Hindlimb muscle (tissue), 1 donor: Measurements from ENCODE around the gene SYNE2. TPM values are rescaled to one million over a fixed set of nuclear protein-coding genes. Genes with fewer than 3 reads are reported as not detected.
"Not testable (repeated sequence)": the region's sequence is repeated elsewhere in the genome, so short reads cannot be mapped to it uniquely, and the experiment has no call there.

ENCODE experiments used
- DNase-seq: peaks from one replicate; pipeline ENCODE4 v3.0.0-alpha.2; 2013
- polyA plus RNA-seq: library from polyadenylated mRNA; unstranded; fragments of 120-200 nt; gene quantifications from one replicate; pipeline ENCODE4 v1.2.1, GENCODE V29; 2013; ENCODE audit not compliant: insufficient read length

The SYNE2 gene
- polyA plus RNA-seq, 1 donor = 75.3 TPM

DNA sequence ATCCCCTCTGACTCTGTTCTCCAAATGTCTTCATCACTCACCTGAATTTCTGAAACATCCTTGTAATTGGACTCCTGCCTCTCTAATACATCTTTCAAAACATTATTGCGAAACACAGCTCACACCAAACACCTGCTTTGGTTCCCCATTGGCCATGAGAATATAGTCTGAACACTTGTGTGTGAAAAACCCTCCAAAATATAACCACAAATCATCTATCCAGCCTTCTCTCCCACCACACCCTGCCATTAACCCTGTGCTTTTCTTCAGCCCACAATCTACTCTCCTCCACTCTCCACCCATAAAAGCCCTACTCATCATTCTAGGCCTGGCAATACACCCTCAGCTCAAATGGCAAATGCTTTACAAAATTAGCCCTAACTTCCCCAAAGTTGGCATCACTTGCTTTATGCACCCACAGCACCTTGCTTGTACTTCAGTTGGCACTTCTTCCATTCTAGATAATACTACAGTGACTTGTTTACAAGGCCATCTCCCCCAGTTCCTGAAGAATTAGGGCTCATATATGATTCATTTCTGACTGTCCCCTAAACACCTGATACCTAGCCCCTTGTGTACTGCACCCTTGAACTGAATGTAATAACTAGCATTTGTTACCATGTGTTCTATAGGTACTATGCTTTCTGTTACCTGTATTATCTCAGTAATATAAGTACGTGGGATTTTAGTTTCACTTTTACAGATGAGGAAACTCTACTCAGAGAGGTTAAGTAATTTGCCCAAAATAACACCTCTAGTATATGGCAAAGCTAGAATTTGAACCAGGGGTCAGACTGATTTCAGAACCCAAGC lies 17.3 kb downstream of the SYNE2 start:
- DNase-seq = not testable (repeated sequence)

DNA sequence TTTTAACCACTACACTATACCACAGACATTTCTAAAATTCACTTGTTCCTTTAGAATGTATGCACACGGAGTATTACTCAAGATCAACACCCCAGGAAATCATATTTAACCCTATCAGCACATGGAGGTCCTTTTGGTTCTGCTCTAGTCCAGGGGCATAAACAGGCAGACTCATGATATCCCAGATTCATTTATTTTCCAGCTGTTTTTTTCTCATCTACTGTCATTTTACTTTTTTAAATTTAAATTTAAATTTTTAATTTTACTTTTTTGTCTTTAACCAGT lies 17.9 kb downstream of the SYNE2 start:
- DNase-seq = not testable (repeated sequence)

DNA sequence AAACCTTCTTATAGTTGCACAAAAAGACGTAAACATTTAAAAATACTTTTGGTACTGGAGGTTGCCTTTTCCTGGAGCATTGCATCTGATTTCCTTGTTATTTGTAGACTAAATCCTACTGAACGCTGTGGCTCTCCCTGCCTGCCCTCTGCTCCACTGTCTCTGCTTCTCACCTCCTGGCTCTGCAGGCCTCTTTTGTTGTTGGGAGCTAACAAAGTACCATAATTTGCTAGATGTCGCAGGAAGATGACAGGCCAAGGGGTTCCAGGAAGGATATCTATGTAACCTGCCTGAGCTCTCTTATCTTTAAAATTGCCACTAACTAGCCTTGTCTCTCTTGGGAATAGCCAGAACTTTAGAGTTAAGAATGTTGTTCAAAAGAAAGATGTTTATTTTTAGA lies 21.4 kb downstream of the SYNE2 start:
- DNase-seq = no peak

DNA sequence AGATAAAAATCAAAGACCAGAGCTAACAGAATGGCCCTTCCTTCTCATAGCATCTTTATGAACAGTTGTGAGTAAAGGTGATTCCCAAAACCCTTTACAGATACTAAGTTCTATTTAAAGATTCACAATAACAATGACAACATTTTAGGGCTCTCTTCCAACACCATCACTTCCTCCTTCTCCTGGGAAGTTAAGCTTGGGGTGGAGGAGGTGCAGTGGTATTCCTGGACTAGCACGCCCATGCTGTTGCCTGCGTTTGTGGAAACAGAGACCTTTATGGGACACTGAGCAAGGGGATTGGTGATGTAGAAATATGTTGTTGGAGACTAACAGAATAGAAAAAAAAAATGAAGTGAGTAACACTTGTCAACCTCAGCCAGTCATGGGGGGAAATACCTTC lies 22.5 kb downstream of the SYNE2 start:
- no peak for DNase-seq

DNA sequence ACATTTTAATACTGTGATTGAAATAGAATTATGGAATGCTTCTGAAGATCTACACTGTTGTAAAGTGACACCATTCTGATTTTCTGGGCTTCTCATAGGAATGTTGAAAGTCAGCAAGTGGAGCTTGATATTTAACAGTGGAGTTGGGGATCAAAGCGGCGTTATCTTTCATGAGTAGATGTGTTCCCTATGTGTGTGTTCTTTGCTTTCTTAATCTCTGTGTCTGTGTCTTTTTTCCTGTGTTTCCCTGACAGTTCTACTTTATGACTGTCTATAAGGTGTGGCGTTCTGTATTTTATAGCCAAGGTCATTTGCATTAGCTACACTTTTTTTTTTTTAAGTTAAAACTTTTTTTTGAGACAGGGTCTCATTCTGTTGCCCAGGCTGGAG lies 24.7 kb downstream of the SYNE2 start:
- no peak for DNase-seq

DNA sequence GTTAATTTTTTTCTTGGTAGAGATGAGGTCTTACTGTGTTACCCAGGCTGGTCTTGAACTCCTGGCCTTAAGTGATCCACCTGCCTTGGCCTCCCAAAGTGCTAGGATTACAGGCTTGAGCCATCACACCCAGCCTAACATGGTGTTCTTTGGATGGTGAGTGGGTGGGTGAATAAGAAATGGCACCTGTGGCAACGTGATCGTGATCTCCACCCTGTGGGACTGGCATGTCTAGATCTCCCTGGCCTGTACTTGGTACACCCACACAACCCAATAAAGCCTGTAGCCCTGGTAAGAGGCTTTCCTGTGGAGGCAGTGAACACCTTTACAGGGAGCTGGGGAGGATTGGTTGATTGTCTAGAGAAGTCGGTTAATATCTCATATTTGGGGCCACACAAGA lies 25.2 kb downstream of the SYNE2 start:
- DNase-seq = no peak

DNA sequence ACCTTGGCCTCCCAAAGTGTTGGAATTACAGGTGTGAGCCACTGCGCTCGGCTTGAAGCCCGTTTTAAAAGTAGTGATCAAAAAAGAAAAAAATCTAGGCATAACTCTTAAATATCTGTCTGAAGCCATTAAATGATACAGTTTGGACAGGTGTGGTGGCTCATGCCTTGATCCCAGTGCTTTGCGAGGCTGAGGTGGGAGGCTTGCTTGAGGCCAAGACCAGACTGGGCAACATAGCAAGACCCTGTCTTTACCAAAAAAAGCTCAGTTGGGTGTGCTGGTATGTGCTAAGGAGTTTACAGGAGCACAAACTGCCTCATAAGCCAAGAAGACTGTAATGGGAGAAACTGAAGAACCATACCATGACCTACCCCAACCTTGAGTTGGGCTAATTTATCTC lies 26.0 kb downstream of the SYNE2 start:
- DNase-seq = no peak

DNA sequence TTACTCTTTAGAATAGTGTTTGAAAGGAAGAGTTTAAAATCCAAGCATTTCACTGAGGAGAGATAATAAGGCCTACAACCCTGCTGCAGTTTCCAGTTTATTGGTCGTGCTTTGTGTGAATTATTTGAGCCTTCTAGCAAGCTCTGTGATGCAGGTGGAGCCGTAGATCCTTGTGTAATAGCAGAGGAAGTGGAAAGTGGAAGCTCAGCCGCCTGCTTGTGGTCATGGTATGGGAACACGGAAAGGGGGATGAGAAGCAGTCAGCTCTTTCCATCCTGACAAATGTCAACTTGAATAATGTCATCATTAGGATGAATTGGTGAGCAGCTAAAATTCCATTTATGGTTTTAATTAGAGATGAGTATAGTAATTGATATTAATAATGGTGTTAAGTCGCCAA lies 29.1 kb downstream of the SYNE2 start:
- DNase-seq = no peak

DNA sequence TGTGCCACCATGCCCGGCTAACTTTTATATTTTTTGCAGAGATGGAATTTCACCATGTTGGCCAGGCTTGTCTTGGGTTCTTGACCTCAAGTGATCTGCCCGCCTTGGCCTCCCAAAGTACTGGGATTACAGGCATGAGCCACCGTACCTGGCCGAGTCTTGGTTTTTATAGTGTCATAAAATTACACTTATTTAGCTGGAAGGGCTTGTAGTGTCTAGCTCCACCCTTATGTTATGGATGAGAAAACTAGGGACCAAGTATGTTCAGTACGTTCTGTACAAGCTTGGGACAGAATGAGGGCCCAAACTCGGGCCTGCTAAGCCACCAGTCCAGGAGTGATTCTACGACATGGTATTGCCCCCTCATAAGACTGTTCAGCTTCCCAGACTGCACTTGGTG lies 35.1 kb downstream of the SYNE2 start:
- no peak for DNase-seq

DNA sequence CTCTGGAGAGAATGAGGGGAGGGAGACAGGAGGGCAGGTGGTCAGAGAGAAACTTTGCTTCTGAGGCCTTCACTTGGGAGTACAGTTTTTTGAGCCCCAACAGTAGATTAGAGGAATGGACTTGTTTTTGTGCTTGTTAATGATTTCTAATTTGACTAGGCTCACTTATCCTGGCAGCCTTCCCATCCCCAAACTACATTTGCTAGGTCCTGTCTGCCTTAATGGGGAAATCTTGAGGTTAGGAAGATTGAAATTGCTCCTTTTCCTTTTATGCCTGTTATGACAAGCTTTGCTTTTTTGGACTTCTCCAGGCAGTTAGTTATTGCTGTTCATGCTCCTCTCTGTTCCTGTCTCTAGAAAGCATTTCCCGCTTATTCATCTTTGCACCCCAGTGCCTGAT lies 37.7 kb downstream of the SYNE2 start:
- no peak for DNase-seq

DNA sequence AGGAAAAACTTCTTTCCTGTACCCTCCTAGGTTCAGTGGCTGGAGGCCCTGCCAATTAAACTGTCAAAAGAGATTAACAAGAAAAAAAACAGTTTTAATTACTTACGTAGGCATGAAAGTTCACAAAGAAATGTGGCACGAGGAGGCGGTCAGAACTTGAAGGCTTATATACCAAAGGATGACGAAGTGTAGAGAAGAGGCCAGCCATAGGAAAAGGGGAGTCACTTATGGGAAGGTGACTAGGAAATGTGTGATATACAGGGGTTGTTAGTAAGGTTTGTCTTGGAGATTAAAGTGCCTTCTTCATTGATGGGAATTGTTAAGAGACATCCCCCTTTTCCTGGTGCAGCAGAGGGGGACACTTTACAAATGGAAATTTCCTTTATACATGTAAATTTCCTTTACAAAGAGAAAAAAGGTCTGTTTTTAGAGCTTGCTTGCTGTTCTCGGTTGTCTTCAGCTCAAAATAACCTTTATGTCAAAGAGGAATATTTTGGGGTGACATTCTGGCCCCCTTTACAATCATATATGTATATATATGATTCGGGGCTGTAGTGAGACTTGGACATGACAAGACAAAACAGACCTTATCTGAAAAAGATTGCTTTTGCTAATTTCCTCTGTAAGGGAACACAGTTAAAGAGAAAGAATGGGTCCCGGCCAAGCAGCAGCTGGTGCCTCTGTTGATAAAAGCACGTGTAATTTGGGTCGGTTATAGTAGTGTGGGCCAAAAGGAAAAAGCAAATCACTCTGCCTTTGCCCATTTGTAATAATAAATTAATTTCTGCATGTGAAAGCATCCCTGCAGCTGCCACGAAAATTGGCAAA lies 38.6 kb downstream of the SYNE2 start:
- no peak for DNase-seq

DNA sequence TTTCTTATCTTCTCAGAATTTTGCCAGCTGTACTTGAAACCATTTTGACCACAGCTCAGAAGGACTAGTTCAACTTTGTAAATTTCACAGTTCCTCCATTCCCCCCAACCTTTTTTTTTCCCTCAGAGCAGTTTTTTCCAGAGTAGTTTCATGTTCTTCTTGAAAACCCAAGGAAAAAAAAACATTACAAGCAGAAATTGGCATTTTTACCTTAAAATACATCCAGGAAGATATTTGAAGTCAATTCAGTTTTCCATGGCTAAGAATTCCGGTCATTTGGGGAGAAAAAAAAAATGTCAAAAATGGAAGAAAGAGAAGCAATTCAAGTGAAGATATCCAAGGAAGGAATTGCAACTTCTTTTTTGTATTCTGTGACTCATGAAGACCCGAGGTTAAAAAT lies 39.5 kb downstream of the SYNE2 start:
- no peak for DNase-seq

DNA sequence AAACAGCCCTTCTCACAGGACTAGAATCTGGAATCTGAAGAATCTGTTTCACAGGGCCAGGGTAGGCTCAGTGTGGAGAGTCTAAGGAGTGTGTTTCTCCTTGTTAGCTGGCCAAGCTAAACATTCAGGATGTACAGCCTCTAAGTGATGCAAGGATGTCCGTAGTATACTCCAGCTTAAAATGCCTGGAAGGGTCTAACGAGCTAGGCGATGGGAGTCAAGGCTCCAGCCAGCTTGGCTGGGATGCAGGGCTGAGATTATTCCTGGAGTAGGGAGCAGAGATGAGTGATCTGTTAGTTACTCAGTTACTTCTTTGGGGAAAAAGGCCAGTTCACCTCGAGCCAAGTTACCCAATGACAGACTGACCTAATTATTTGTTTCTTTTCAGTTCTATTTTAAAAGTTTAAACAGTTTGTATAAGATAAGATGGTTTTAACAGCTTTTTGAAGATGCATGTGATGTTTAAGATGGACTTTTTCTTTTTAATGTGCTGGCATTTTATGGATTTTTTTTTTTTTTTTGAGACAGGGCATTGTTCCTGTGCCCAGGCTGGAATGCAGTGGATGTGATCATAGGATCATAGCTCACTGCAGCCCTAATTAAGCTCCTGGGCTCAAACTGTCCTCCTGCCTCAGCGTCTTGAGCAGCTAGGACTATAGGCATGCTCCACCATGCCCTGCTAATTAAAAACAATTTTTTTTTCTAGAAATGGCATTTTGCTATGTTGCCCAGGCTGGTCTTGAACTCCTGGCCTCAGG lies 41.1 kb downstream of the SYNE2 start:
- DNase-seq = peak; percentile 85

DNA sequence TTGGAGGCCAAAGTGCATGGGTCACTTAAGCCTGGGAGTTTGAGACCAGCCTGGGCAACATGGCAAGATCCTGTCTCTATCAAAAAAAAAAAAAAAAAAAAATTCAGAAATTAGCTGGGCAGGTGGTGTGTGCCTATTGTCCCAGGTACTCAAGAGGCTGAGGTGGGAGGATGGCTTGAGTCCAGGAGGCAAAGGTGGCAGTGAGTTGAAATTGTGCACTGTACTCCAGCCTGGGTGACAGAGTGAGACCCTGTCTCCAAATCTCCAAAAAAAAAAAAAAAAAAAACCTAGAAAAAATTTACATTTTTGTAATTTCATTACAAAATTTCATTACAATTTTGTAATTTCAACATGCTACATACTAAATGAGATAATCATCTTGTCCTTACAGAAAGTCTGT lies 42.7 kb downstream of the SYNE2 start:
- DNase-seq = no peak

DNA sequence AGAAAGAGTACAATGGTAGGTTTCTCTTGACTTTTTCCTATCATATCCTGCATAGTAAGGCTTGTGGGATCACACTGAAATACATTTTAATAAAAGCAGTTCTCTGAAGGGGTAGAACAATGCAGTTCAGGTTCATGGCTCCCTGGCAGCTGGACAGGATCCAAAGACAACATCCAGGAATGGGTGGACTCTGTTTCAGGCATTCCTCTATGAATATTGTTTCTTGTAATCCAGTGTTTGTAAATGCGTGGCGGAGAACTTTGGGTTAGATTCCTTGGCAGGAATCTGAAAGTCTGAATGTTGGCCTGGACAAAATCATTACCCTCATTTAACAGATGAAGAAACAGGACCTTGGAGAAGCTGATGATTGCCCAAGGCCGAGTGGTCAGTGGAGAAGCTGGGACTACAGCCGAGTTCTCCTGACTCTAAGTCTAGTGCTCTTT lies 43.5 kb downstream of the SYNE2 start:
- no peak for DNase-seq

DNA sequence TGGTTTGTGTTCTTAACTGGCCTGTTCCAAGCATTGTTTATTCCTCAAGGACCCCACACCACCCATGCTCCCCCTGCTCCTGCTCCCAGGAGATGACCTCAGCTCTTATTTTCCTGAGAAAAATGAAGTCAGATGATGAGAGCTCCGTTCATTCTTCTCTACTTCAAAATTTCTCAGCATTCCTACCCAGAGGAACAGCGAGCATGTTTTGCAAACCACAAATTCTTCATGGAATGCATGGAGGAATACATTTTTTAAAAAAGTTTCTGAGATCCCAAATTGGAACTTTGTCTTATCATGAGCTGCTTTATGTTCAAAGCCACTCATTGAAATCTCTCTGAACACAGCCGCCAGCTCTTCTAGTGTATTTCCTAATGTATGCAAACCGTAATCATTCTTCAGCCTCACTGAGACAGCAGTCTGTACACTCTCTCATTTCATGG lies 44.9 kb downstream of the SYNE2 start:
- no peak for DNase-seq

DNA sequence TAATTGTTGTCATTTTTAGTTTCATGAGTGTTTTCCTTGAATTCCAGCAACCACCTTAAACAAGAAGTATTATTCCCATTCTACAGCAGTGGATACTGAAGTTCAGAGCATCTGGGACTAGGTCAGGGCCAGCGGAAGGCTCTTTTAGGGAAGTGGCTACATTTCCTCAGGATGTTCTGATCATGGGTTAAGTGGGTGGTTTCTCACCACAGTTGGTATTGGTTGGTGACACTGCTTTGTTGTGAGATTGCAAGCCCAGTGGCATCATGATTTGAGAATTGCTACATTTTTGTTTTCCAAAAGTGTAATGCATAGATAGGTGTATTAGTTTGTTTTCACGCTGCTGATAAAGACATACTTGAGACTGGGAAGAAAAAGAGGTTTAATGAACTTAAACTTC lies 47.1 kb downstream of the SYNE2 start:
- DNase-seq = no peak

DNA sequence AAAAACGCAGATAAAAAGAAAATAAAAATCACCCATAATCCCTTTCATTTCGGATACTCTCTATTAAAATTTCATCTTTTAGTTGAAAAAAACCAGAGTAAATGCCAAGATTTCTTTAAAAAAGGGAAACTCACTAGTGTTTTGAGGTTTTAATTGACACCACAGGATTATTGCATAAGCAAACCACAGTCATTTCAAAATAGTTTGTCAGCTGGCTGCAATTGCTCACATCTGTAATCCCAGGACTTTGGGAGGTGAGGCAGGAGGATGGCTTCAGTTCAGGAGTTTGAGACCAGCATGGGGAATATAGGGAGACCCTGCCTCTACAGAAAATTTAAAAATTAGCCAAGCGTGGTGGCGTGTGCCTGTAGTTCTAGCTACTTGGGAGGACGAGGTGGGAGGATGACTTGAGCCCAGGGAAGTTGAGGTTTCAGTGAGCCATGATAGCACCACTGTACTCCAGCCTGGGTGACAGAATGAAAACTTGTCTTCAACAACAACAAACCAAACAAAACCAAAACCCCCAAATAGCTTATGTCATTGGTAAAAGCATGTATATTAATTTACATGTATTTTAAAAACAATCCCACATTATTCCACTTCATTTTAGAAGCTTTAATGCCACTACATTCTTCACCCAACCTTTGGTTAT lies 48.8 kb downstream of the SYNE2 start:
- DNase-seq = no peak

DNA sequence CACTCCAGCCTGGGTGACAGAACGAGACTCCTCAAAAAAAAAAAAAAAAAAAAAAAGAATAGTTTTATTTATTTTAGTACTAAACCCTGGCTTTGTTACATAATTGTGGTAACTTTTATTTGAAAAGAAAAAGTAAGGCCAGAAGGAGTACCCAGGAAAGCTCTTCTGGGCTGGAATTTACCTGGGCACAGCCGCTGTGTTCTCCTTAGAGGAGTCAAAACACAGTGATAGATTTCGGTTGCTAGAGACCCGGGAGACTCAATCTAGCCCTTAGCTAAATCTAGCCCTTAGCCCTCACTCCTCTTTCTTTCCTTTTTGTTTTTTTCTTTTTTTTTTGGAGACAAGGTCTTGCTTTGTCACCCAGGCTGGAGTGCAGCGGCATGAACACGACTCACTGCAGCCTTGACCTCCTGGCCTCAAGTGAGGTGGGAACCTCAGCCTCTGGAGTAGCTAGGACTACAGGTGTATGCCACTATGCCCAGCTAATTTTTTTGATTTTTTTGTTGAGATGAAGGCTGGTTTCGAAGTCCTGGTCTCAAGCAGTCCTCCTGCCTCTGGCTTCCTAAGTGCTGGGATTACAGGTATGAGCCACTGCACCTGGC lies 49.7 kb downstream of the SYNE2 start:
- no peak for DNase-seq

DNA sequence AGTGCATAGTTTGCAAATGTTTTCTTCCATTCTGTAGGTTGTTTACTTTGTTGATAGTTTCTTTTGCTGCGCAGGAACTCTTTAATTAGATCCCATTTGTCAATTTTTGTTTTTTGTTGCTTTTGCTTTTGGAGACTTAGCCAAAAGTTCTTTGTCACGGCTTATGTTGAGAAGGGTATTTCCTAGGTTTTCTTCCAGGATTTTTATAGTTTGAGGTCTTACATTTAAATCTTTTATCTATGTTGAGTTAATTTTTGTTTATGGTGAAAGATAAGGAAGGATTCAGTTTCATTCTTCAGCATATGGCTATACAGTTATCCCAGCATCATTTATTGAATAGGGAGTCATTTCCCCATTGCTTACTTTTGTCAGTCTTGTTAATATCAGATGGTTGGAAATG lies 51.9 kb downstream of the SYNE2 start:
- no peak for DNase-seq

DNA sequence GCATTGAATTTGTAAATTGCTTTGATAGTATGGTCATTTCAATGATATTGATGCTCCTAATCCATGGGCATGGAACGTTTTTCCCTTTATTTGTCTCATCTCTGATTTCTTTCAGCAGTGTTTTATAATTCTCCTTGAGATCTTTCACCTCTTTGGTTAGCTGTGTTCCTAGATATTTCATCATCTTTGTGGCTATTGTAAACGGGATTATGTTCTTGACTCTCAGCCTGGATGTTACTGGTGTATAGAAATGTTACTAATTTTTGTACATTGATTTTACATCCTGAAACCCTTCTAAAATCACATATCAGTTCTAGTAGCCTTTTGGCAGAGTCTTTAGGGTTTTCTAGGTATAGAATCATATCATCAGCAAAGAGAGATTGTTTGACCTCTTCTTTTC lies 52.6 kb downstream of the SYNE2 start:
- DNase-seq = no peak

DNA sequence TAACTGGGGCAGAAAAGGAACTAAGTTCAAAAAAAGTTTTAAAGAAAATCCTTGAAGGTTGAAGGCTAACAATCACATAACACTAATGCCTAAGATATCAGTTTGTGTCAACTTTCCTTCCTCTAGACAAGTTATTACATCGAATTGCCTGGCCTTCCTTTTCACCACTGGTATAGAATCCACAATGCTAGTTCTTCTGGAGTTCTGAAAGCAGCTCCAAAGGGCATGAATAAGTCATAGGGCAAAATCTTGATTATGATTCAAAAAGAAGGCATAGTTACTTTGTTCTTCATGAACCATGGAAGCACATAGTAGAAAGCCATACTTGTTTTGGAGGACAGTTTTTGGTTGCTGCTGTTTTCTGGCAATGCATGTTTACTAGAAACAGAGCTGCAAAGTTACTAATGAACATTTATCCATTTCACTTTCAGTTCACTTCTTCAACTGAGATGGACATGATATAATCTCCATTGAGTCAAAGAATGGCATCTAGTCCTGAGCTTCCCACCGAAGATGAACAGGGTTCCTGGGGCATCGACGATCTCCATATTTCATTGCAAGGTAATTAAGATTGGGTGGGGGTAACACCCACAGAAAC lies 56.0 kb downstream of the SYNE2 start:
- DNase-seq = no peak
